ENCODE data around the gene DNAJB6. TPM values are rescaled to one million over a fixed set of nuclear protein-coding genes. Genes with fewer than 3 reads are reported as not detected.

DNAJB6 gene
- total and polyA plus RNA-seq, 2 experiments from 2014 or later: 139 to 187 TPM

GRCh38 chr7:157457355-157458253, 120.8 kb downstream of the DNAJB6 start:
- Histone ChIP-seq H4K20me1 (ENCODE audit: insufficient read depth) (no peaks in the 10 kb centered on the region), H3K9ac (no peak overlapping the region), H3K4me2 (ENCODE audit: unreplicated experiment) (no peak overlapping the region), H2AFZ (no peak overlapping the region), H3K4me1 (ENCODE audit: insufficient read depth) (no peaks in the 10 kb centered on the region), H3F3A (ENCODE audit: insufficient read depth) (no peaks in the 10 kb centered on the region), H3K79me2 (ENCODE audit: insufficient read depth) (no peaks in the 10 kb centered on the region), H3K4me3 (no peak overlapping the region), H3K9me2 (ENCODE audit: insufficient read depth) (no peaks in the 10 kb centered on the region), H3K36me3 (ENCODE audit: low read depth) (no peaks in the 10 kb centered on the region), H3K9me3 (ENCODE audit: low read depth) (no peaks in the 10 kb centered on the region), H3K27ac (no peak overlapping the region), H3K27me3 (replicated peaks; ENCODE audit: insufficient read depth) (peaks cover 19% of the 10 kb centered on the region)
- no peak for DNase-seq
- 14% methylated on average over 26 to 27 of the region's 27 CpGs for WGBS, 2 experiments (ENCODE audit: low coverage in 1 of 2, low lambda C conversion rate in 2 of 2, missing lambda C conversion rate in 2 of 2)
- TF ChIP-seq EZH2 (IDR thresholded peaks at IDR 0.05; ENCODE audit: insufficient read depth, poor library complexity, severe bottlenecking) (no peak), EZH2phosphoT487 (IDR thresholded peaks at IDR 0.05; ENCODE audit: insufficient read depth, low read depth) (no peak)
- in situ Hi-C loops (cut with MboI): no loop called here

- 41 to 45% methylated on average over 5 to 9 of the region's 9 CpGs for WGBS, 2 experiments (ENCODE audit: low coverage in 1 of 2, low lambda C conversion rate in 2 of 2, missing lambda C conversion rate in 2 of 2)
These were observed 121.4 kb downstream of the DNAJB6 start for GRCh38 chr7:157458254-157458633.

GRCh38 chr7:157459966-157460365, 123.2 kb downstream of the DNAJB6 start:
- WGBS, 2 experiments (ENCODE audit: low coverage in 1 of 2, low lambda C conversion rate in 2 of 2, missing lambda C conversion rate in 2 of 2): 60 to 61% methylated on average over 10 to 11 of the region's 11 CpGs
- no peaks in the 10 kb centered on the region for H4K20me1 ChIP-seq (ENCODE audit: insufficient read depth)
- H3K4me1 ChIP-seq (ENCODE audit: insufficient read depth): no peaks in the 10 kb centered on the region
- H2AFZ ChIP-seq: no peak overlapping the region
- H3K4me3 ChIP-seq: no peak overlapping the region
- H3F3A ChIP-seq (ENCODE audit: insufficient read depth): no peaks in the 10 kb centered on the region
- H3K9me2 ChIP-seq (ENCODE audit: insufficient read depth): no peaks in the 10 kb centered on the region
- TF ChIP-seq EZH2phosphoT487 (IDR thresholded peaks at IDR 0.05; ENCODE audit: insufficient read depth, low read depth) (no peak), EZH2 (IDR thresholded peaks at IDR 0.05; ENCODE audit: insufficient read depth, poor library complexity, severe bottlenecking) (no peak)
- in situ Hi-C loops (cut with MboI): no loop called here
- H3K9ac ChIP-seq: no peak overlapping the region
- H3K27ac ChIP-seq: no peak overlapping the region
- no peak for DNase-seq
- H3K9me3 ChIP-seq (ENCODE audit: low read depth): no peaks in the 10 kb centered on the region
- no peaks in the 10 kb centered on the region for H3K79me2 ChIP-seq (ENCODE audit: insufficient read depth)
- no peaks in the 10 kb centered on the region for H3K36me3 ChIP-seq (ENCODE audit: low read depth)
- H3K27me3 ChIP-seq (replicated peaks; ENCODE audit: insufficient read depth): peaks cover 27% of the 10 kb centered on the region
- H3K4me2 ChIP-seq (ENCODE audit: unreplicated experiment): no peak overlapping the region

More at GRCh38 chr7:157458254-157458633, 121.4 kb downstream of the DNAJB6 start:
- Histone ChIP-seq H3F3A (ENCODE audit: insufficient read depth) (no peaks in the 10 kb centered on the region), H3K27ac (no peak overlapping the region), H3K4me1 (ENCODE audit: insufficient read depth) (no peaks in the 10 kb centered on the region), H3K79me2 (ENCODE audit: insufficient read depth) (no peaks in the 10 kb centered on the region), H4K20me1 (ENCODE audit: insufficient read depth) (no peaks in the 10 kb centered on the region), H3K36me3 (ENCODE audit: low read depth) (no peaks in the 10 kb centered on the region), H3K9me3 (ENCODE audit: low read depth) (no peaks in the 10 kb centered on the region), H3K9me2 (ENCODE audit: insufficient read depth) (no peaks in the 10 kb centered on the region), H2AFZ (no peak overlapping the region), H3K4me2 (ENCODE audit: unreplicated experiment) (no peak overlapping the region), H3K27me3 (replicated peaks; ENCODE audit: insufficient read depth) (peaks cover 19% of the 10 kb centered on the region), H3K9ac (no peak overlapping the region), H3K4me3 (no peak overlapping the region)
- in situ Hi-C loops (cut with MboI): no loop called here
- TF ChIP-seq EZH2phosphoT487 (IDR thresholded peaks at IDR 0.05; ENCODE audit: insufficient read depth, low read depth): no peak
- no peak for TF ChIP-seq EZH2 (IDR thresholded peaks at IDR 0.05; ENCODE audit: insufficient read depth, poor library complexity, severe bottlenecking)
- no peak for DNase-seq

- Histone ChIP-seq H3K4me1 (ENCODE audit: insufficient read depth) (no peaks in the 10 kb centered on the region), H3K4me3 (no peak overlapping the region), H3K9ac (no peak overlapping the region), H3K9me2 (ENCODE audit: insufficient read depth) (no peaks in the 10 kb centered on the region), H3K27ac (no peak overlapping the region), H3K79me2 (ENCODE audit: insufficient read depth) (no peaks in the 10 kb centered on the region), H3F3A (ENCODE audit: insufficient read depth) (no peaks in the 10 kb centered on the region), H3K36me3 (ENCODE audit: low read depth) (no peaks in the 10 kb centered on the region), H3K9me3 (ENCODE audit: low read depth) (no peaks in the 10 kb centered on the region), H2AFZ (no peak overlapping the region), H3K4me2 (ENCODE audit: unreplicated experiment) (no peak overlapping the region), H4K20me1 (ENCODE audit: insufficient read depth) (no peaks in the 10 kb centered on the region), H3K27me3 (replicated peaks; ENCODE audit: insufficient read depth) (peaks cover 33% of the 10 kb centered on the region)
- 60 to 64% methylated on average over 11 of the region's 11 CpGs for WGBS, 2 experiments (ENCODE audit: low coverage in 1 of 2, low lambda C conversion rate in 2 of 2, missing lambda C conversion rate in 2 of 2)
- no peak for DNase-seq
- TF ChIP-seq EZH2 (IDR thresholded peaks at IDR 0.05; ENCODE audit: insufficient read depth, poor library complexity, severe bottlenecking) (no peak), EZH2phosphoT487 (IDR thresholded peaks at IDR 0.05; ENCODE audit: insufficient read depth, low read depth) (no peak)
- in situ Hi-C loops (cut with MboI): no loop called here
These were observed 123.9 kb downstream of the DNAJB6 start for GRCh38 chr7:157460721-157461120.
